HL-60 (cell line): ENCODE data around the gene COL19A1.

Experiments used
- CTCF ChIP-seq: IDR thresholded peaks from one replicate; pipeline ENCODE4 v1.5.1; 2011; ENCODE audit warnings: low read length, control low read depth, inconsistent platforms; ENCODE audit not compliant: insufficient read depth
- GABPA ChIP-seq: IDR thresholded peaks from 2 replicates; pipeline ENCODE4 v1.6.1; 2012; ENCODE audit warnings: low read depth
- POLR2AphosphoS5 ChIP-seq: IDR thresholded peaks from 2 replicates; pipeline ENCODE4 v1.6.1; 2012; ENCODE audit warnings: low read depth
- SPI1 ChIP-seq: IDR thresholded peaks from 2 replicates; pipeline ENCODE4 v1.6.1; 2012; ENCODE audit warnings: low read depth, mild to moderate bottlenecking, borderline replicate concordance
- TF ChIP-seq, protein P1 (sequence below): IDR thresholded peaks from 2 replicates; pipeline ENCODE4 v1.6.1; 2012; ENCODE audit warnings: low read depth; ENCODE audit not compliant: insufficient replicate concordance

- TF ChIP-seq CTCF (no peak), SPI1 (no peak), GABPA (no peak), POLR2AphosphoS5 (no peak)
- TF ChIP-seq, protein P1, sequence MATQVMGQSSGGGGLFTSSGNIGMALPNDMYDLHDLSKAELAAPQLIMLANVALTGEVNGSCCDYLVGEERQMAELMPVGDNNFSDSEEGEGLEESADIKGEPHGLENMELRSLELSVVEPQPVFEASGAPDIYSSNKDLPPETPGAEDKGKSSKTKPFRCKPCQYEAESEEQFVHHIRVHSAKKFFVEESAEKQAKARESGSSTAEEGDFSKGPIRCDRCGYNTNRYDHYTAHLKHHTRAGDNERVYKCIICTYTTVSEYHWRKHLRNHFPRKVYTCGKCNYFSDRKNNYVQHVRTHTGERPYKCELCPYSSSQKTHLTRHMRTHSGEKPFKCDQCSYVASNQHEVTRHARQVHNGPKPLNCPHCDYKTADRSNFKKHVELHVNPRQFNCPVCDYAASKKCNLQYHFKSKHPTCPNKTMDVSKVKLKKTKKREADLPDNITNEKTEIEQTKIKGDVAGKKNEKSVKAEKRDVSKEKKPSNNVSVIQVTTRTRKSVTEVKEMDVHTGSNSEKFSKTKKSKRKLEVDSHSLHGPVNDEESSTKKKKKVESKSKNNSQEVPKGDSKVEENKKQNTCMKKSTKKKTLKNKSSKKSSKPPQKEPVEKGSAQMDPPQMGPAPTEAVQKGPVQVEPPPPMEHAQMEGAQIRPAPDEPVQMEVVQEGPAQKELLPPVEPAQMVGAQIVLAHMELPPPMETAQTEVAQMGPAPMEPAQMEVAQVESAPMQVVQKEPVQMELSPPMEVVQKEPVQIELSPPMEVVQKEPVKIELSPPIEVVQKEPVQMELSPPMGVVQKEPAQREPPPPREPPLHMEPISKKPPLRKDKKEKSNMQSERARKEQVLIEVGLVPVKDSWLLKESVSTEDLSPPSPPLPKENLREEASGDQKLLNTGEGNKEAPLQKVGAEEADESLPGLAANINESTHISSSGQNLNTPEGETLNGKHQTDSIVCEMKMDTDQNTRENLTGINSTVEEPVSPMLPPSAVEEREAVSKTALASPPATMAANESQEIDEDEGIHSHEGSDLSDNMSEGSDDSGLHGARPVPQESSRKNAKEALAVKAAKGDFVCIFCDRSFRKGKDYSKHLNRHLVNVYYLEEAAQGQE = no peak
Observed at GRCh38 chr6:70152786-70153185, 286.4 kb downstream of the COL19A1 start.
